Calu3 (cell line): ENCODE measurements around the gene TMEM184A. TPM values are rescaled to one million over a fixed set of nuclear protein-coding genes. Genes with fewer than 3 reads are reported as not detected.

Experiments
- BruUV-seq: library from RNA; stranded (reverse); fragments of 400-500 nt; replicated peaks from 2 replicates; lab custom pipeline; 2021; lab: Mats Ljungman, UMichigan
- CTCF ChIA-PET: fragments of 300-600 bp; sonication (Branson Sonifier 250); formaldehyde crosslinking; loops from one replicate; lab custom pipeline; 2022; ENCODE audit warnings: antibody characterized with exemption; lab: Charles Lee
- DNase-seq: peaks from one replicate; pipeline ENCODE4 v3.0.0; 2022
- H3K27ac Mint-ChIP-seq: one replicate; pipeline ENCODE4 v1.8.0; 2022; ENCODE audit warnings: mixed read lengths; ENCODE audit not compliant: unreplicated experiment
- H3K27me3 Mint-ChIP-seq: one replicate; pipeline ENCODE4 v1.8.0; 2022; ENCODE audit warnings: mixed read lengths; ENCODE audit not compliant: unreplicated experiment
- H3K36me3 Mint-ChIP-seq: one replicate; pipeline ENCODE4 v1.8.0; 2022; ENCODE audit warnings: mild to moderate bottlenecking, moderate library complexity, mixed read lengths; ENCODE audit not compliant: insufficient read depth, unreplicated experiment
- H3K4me1 Mint-ChIP-seq: one replicate; pipeline ENCODE4 v1.8.0; 2022; ENCODE audit warnings: mild to moderate bottlenecking, low read depth, mixed read lengths; ENCODE audit not compliant: unreplicated experiment
- H3K4me3 Mint-ChIP-seq: one replicate; pipeline ENCODE4 v1.8.0; 2022; ENCODE audit warnings: mild to moderate bottlenecking, low read depth, moderate library complexity, mixed read lengths; ENCODE audit not compliant: unreplicated experiment
- H3K9me3 Mint-ChIP-seq: one replicate; pipeline ENCODE4 v1.8.0; 2022; ENCODE audit warnings: low read depth, mixed read lengths; ENCODE audit not compliant: unreplicated experiment
- intact Hi-C: fragments of 100-400 bp; cut with micrococcal nuclease; formaldehyde crosslinking; loops from one replicate; pipeline ENCODE4 v1.10.0; 2022; ENCODE audit not compliant: unreplicated experiment
- total RNA-seq: library from RNA; stranded (reverse); gene quantifications from 2 replicates; pipeline ENCODE4 v1.2.3, GENCODE V29; 2022
- TF ChIP-seq, protein P1 (sequence below): fragments of 200-600 bp; IDR thresholded peaks from one replicate; pipeline ENCODE4 v1.8.0; 2022; ENCODE audit warnings: antibody characterized with exemption; ENCODE audit not compliant: unreplicated experiment

TMEM184A gene
- total RNA-seq, 1 experiment from 2014 or later, result 61.9 TPM

DNA sequence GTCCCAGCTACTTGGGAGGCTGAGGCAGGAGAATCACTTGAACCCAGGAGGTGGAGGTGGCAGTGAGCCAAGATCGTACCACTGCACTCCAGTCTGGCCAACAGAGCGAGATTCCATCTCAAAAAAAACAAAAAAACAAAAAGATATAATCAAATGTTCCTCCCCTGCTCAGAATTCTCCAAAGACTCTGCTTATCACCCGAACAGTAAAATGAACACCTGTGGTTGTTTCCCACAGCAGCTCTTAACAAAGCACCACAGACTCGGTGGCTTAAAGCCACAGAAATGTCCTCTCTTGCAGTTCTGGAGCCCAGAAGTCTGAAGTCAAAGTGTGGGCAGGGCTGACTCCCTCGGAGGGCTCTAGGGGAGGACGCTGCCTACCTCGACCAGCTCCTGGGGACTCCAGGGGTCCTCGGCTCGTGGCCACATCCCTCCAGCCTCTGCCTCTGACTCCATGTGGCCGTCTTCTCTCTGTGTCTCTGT lies 47.7 kb downstream of the TMEM184A start:
- no TSS peak for BruUV-seq
- Mint-ChIP-seq H3K4me3 (no peak overlapping the region), H3K27me3 (no peaks in the 10 kb centered on the region), H3K4me1 (peaks cover 19% of the 10 kb centered on the region), H3K9me3 (no peaks in the 10 kb centered on the region), H3K36me3 (peaks cover 43% of the 10 kb centered on the region), H3K27ac (no peak overlapping the region)
- TF ChIP-seq, protein P1, sequence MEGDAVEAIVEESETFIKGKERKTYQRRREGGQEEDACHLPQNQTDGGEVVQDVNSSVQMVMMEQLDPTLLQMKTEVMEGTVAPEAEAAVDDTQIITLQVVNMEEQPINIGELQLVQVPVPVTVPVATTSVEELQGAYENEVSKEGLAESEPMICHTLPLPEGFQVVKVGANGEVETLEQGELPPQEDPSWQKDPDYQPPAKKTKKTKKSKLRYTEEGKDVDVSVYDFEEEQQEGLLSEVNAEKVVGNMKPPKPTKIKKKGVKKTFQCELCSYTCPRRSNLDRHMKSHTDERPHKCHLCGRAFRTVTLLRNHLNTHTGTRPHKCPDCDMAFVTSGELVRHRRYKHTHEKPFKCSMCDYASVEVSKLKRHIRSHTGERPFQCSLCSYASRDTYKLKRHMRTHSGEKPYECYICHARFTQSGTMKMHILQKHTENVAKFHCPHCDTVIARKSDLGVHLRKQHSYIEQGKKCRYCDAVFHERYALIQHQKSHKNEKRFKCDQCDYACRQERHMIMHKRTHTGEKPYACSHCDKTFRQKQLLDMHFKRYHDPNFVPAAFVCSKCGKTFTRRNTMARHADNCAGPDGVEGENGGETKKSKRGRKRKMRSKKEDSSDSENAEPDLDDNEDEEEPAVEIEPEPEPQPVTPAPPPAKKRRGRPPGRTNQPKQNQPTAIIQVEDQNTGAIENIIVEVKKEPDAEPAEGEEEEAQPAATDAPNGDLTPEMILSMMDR, result no peak
- CTCF ChIA-PET, result interaction anchor here (0.7 kb wide), 1 partner anchor 29 kb away, joined by 3 read pairs; no protein-coding TSS in a partner anchor
- DNase-seq, result no peak
- intact Hi-C loops, result loop anchor here (5.0 kb wide), 1 partner anchor 49 kb away; the partner anchor contains the start of gene TMEM184A

DNA sequence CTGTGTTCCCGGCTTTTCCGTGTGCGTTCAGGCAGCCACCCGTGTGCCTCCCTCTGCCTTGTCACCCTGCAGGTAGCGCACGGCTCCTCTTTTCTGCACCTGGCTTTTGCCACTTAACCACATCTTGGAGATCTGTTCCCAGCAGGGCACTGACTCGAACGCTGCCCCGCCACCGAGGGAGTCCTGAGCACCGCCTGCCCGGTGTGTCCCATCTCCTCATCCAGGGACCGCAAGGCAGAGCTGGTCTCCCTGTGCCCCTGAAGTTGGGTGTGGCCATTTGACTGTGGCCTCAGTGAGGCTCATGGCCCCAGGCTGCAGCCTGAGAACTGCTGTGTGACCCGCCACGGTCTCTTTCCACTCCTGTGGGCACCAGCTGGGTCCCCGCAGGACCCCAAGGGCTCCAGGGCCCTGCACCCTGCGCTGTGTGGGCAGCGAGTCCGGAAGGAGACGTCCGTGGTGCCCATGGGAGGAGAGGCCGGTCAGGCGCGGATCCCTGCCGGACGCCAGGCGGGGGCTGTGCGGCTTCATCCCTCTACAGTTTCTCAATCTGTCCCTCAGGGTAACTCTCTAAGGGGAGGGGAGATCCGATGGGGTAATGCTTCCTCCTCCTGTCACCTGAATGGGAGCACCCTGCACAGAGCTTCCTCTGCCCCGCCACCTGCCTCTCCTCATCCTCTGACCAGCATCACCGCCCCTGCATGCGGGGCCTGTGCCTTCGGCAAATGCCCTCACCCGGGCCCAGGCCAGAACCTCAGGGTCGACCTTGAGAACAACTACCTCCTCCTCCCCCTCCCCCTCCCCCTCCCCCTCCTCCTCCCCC lies 50.1 kb downstream of the TMEM184A start:
- TF ChIP-seq, protein P1, result no peak
- CTCF ChIA-PET, result interaction anchor here (0.6 kb wide), 2 partner anchors 53 to 372 kb away, joined by 3 to 4 read pairs; no protein-coding TSS in a partner anchor
- Mint-ChIP-seq H3K27me3 (no peaks in the 10 kb centered on the region), H3K4me1 (peaks cover 33% of the 10 kb centered on the region), H3K9me3 (no peaks in the 10 kb centered on the region), H3K36me3 (peaks cover 53% of the 10 kb centered on the region), H3K27ac (peak overlapping the region; percentile 71), H3K4me3 (peak overlapping the region; percentile 52)
- peak; percentile 40 for DNase-seq
- intact Hi-C loops, result loop anchor here (5.0 kb wide), 1 partner anchor 51 kb away; the partner anchor contains the start of gene TMEM184A
- no TSS peak for BruUV-seq

DNA sequence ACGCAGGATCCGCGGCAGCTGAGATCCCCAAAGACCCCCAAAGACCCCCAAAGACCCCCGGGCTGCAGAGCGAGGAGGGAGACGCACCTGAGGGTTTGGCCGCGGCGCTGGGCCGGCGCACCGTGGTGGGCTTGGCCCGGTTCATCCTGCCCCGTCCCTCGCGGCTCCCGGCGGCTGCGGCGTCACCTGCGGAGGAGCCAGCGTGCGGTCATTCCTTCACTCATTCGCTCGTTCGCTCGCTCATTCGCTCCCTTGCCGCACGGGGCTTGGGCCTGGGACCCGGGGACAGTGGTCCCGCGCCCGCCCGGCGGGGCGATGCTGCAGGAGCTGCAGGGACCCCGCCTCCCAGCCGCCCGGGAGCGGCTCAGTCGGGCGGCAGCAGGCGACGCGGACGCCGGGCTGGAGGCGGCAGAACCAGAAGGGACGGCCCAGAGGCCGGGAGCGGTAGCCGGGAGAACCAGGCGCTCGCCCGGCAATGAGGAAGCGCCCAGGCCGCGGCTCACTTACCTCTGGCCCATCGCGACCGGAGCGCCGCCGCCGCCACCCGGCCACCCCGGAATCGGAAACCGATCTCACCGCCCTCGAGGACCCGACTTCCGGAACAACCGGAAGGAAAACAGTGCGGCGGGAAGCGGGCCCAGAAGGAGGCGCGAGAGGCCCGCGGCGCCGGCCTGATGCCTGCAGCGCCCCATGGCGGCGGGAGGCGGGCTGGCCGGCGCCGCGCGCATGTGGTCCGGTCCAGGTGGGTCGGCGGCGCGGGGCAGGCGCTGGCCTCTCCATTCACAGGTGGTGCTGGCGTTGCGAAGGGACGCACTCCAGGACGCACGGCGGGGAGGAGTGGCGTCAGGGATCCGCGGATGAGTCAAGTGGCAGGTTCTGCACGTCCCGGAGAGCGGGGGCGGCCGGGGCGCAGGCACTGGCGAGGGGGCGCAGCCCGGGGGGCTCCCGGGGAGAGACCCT lies 51.9 kb downstream of the TMEM184A start, which contains the start of gene INTS1:
Gene INTS1 (minus strand): TSS at position 574 of the 960 bp plus-strand sequence. CDS start 429 bp downstream, at position 145.
- peak within 1 kb of the TSS; percentile 88 for H3K4me3 Mint-ChIP-seq
- CTCF ChIA-PET, result interaction anchor here (0.6 to 2.6 kb wide), 4 partner anchors 37 to 334 kb away, joined by 3 to 17 read pairs (median 3); partner anchors contain the start of gene TMEM184A
- H3K9me3 Mint-ChIP-seq, result no peaks in the 10 kb centered on the region
- peak within 1 kb of the TSS; percentile 87 for H3K27ac Mint-ChIP-seq
- peaks cover 33% of the 10 kb centered on the region for H3K4me1 Mint-ChIP-seq
- H3K27me3 Mint-ChIP-seq, result no peaks in the 10 kb centered on the region
- TF ChIP-seq, protein P1, result peak; percentile 96
- TSS peak; percentile 55 for BruUV-seq
- intact Hi-C loops, result no loop called here
- DNase-seq, result peak; percentile 99
- H3K36me3 Mint-ChIP-seq, result peaks cover 71% of the 10 kb centered on the region

DNA sequence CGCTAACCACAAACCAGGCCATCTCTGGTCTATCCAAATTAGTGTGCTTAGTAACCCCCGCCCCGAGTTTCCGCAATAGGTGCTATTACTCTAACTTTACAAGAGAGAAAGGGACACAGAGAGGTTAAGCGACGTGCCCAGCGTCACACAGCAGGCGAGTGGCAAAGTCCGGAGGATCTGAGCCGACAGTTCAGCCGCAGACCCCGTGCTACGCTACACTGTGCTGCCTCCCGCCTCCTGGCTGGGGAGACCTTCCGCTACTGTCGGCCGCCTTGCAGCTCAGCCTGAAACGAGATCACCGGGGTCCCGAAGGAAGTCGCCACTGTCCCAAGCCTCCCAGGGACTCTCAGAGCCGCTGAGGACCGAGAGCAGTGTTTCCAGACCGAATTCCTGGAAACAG lies 52.6 kb downstream of the TMEM184A start:
- Mint-ChIP-seq H3K27ac (peak overlapping the region; percentile 67), H3K36me3 (peaks cover 76% of the 10 kb centered on the region), H3K27me3 (no peaks in the 10 kb centered on the region), H3K4me3 (peak overlapping the region; percentile 88), H3K4me1 (peaks cover 33% of the 10 kb centered on the region), H3K9me3 (no peaks in the 10 kb centered on the region)
- TF ChIP-seq, protein P1, result no peak
- intact Hi-C loops, result no loop called here
- no TSS peak for BruUV-seq
- CTCF ChIA-PET, result interaction anchor here (0.7 to 2.6 kb wide), 2 partner anchors 38 to 53 kb away, joined by 3 to 17 read pairs; partner anchors contain the start of gene TMEM184A
- DNase-seq, result no peak
